Smooth muscle cell (in vitro differentiated cells): Measurements from ENCODE around the gene NHERF1. TPM values are rescaled to one million over a fixed set of nuclear protein-coding genes. Genes with fewer than 3 reads are reported as not detected.

ENCODE experiments used
- DNase-seq: peaks from one replicate; lab custom pipeline; 2025; ENCODE audit not compliant: unreplicated experiment; lab: John Stamatoyannopoulos, UW
- H2AFZ ChIP-seq: fragments of 200-600 bp; sonication (generic); 2 replicates; pipeline ENCODE4 v1.6.0; 2016; ENCODE audit warnings: antibody characterized with exemption, low read depth, mild to moderate bottlenecking
- H3F3A ChIP-seq: fragments of 200-600 bp; sonication (generic); 2 replicates; pipeline ENCODE4 v1.6.0; 2017; ENCODE audit warnings: antibody characterized with exemption, low read depth
- H3K27ac ChIP-seq: fragments of 200-600 bp; sonication (generic); 2 replicates; pipeline ENCODE4 v1.5.1; 2016; ENCODE audit warnings: low read depth, mild to moderate bottlenecking
- H3K27me3 ChIP-seq: fragments of 200-600 bp; sonication (generic); 2 replicates; pipeline ENCODE4 v1.6.1; 2016; ENCODE audit warnings: low read depth, mild to moderate bottlenecking
- H3K36me3 ChIP-seq: fragments of 200-600 bp; sonication (generic); 2 replicates; pipeline ENCODE4 v1.5.1; 2016; ENCODE audit warnings: low read depth
- H3K4me1 ChIP-seq: fragments of 200-600 bp; sonication (generic); 2 replicates; pipeline ENCODE4 v1.5.1; 2016; ENCODE audit warnings: low read depth
- H3K4me2 ChIP-seq: fragments of 200-600 bp; sonication (generic); 2 replicates; pipeline ENCODE4 v1.6.0; 2016; ENCODE audit warnings: mild to moderate bottlenecking
- H3K4me3 ChIP-seq: fragments of 200-600 bp; sonication (generic); 2 replicates; pipeline ENCODE4 v1.5.1; 2016; ENCODE audit warnings: mild to moderate bottlenecking
- H3K79me2 ChIP-seq: fragments of 200-600 bp; sonication (generic); 2 replicates; pipeline ENCODE4 v1.6.0; 2016; ENCODE audit warnings: low read depth, mild to moderate bottlenecking
- H3K9ac ChIP-seq: fragments of 200-600 bp; sonication (generic); 2 replicates; pipeline ENCODE4 v1.6.0; 2016; ENCODE audit warnings: low read depth
- H3K9me3 ChIP-seq: fragments of 200-600 bp; sonication (generic); replicated peaks from 2 replicates; pipeline ENCODE4 v1.5.1; 2016; ENCODE audit warnings: low read depth
- H4K20me1 ChIP-seq: fragments of 200-600 bp; sonication (generic); 2 replicates; pipeline ENCODE4 v1.6.0; 2016; ENCODE audit warnings: low read depth
- WGBS: methylation state at CpG from one replicate; pipeline ENCODE4 v1.1.7; 2016; ENCODE audit warnings: low lambda C conversion rate; 5-methylcytosine and 5-hydroxymethylcytosine counted together
- polyA plus RNA-seq: library from polyadenylated mRNA; unstranded; fragments of >200 nt; fragmentation: Nextera tagmentation; extraction: Ambion mirVana; gene quantifications from 2 replicates; pipeline ENCODE4 v1.2.1, GENCODE V29; 2016
- total RNA-seq: library from RNA; depleted of rRNA; stranded (reverse); fragments of >200 nt; gene quantifications from 2 replicates; pipeline ENCODE4 v1.2.3, GENCODE V29; 2014
- TF ChIP-seq, protein P1 (sequence below): fragments of 200-600 bp; sonication (generic); IDR thresholded peaks from 2 replicates; pipeline ENCODE4 v1.5.1; 2017; ENCODE audit warnings: borderline replicate concordance, mild to moderate bottlenecking, antibody characterized with exemption; ENCODE audit not compliant: insufficient read depth, poor library complexity, severe bottlenecking

NHERF1 gene
- total and polyA plus RNA-seq, 2 experiments from 2014 or later, result 23.2 to 31.9 TPM

DNA sequence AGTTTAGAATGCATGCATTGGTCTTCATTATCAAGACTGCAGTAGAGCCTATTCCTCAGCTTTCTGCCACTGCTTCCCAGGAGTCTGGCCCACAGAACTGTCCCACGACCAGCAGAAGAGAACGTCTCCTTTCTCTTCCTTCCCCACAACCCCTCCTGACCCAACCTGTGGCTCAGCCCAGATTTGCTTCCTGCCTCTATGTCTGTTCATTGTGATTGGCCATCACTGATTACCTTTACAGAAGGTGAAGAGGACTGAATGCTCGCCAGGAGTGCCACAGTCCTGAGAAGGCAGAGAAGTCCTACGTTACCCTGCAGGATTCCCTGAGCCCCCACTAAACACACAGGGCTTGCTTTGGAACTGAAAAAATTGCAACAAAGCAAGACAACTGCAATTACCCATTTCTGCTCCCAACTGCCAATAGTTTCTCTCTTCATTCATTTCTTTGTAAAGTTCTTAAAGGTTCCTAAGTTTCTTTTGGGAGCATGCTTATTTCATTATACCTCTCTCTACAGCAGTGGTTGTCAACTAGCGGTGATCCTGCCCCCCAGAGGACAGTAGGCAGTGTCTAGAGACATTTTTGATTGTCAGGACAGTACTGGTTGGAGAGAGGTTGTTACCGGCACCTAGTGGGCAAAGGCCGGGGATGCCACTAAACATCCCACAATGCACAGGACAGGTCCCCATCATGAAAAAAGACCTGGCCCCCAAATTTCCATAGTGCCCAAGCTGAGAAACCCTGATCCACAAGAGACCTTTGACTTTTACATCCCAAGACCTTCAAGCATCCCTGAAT is 32.2 kb downstream of the NHERF1 start:
- H3K9ac ChIP-seq, result no peak overlapping the region
- TF ChIP-seq, protein P1, sequence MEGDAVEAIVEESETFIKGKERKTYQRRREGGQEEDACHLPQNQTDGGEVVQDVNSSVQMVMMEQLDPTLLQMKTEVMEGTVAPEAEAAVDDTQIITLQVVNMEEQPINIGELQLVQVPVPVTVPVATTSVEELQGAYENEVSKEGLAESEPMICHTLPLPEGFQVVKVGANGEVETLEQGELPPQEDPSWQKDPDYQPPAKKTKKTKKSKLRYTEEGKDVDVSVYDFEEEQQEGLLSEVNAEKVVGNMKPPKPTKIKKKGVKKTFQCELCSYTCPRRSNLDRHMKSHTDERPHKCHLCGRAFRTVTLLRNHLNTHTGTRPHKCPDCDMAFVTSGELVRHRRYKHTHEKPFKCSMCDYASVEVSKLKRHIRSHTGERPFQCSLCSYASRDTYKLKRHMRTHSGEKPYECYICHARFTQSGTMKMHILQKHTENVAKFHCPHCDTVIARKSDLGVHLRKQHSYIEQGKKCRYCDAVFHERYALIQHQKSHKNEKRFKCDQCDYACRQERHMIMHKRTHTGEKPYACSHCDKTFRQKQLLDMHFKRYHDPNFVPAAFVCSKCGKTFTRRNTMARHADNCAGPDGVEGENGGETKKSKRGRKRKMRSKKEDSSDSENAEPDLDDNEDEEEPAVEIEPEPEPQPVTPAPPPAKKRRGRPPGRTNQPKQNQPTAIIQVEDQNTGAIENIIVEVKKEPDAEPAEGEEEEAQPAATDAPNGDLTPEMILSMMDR, result peak; percentile 13
- 88% methylated on average over 7 of the region's 7 CpGs for WGBS
- no peak overlapping the region for H2AFZ ChIP-seq
- H4K20me1 ChIP-seq, result peaks cover 26% of the 10 kb centered on the region
- no peak for DNase-seq
- no peak overlapping the region for H3K27ac ChIP-seq
- H3K36me3 ChIP-seq, result no peaks in the 10 kb centered on the region
- H3K4me1 ChIP-seq, result peaks cover 8% of the 10 kb centered on the region
- H3F3A ChIP-seq, result no peaks in the 10 kb centered on the region
- H3K4me3 ChIP-seq, result no peak overlapping the region
- peaks cover 21% of the 10 kb centered on the region for H3K79me2 ChIP-seq
- no peaks in the 10 kb centered on the region for H3K27me3 ChIP-seq
- H3K9me3 ChIP-seq, result no peaks in the 10 kb centered on the region
- no peak overlapping the region for H3K4me2 ChIP-seq

DNA sequence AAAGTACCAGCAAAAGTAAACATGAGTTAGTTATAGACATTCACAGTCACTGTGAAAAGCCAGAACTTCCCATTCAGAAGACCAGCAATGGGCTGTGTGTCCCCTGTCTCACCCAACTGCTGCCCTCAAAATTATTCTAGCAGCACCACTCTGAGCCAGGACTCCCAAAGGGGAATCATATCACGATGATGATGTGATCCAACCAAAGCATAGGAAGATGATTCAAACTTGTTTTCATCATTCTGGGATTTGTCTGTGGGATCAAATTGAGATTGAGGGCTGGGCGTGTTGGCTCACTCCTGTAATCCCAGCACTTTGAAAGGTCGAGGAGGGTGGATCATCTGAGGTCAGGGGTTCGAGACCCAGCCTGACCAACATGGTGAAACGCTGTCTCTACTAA is 34.1 kb downstream of the NHERF1 start:
- H3K4me2 ChIP-seq, result no peak overlapping the region

DNA sequence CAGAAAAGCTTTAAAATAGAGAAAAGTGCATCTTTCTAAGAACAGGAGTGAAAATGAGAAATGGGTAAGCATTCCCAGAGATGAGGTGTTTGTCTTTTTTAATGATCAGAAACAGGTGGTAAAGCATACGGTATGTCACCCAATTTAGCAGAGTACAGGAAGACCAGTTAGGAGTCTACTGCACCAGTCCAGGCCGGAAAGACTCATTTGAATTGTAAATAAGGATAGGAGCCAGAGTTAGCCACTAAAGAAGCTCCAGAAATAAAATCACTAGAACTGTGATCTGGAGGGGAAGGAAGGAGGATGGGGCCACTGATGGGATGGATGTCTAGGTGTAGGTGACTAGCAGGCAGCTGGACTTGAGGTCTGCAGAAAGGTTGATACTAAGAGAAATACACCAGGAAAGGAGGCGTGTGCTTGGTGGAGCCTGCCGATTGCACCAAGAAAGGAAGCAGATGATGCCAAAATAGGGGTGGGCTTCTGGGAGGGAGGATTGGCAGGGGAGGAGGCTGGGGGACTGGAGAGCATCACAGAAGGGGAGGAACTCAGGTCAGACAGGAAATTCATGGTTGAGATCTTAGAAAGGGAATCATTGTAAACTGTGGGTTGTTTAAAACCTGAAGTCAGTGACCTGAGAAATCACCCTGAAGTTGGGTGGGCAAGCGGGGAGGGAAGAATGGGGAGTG is 35.8 kb downstream of the NHERF1 start:
- no peaks in the 10 kb centered on the region for H3K36me3 ChIP-seq
- no peaks in the 10 kb centered on the region for H3K4me1 ChIP-seq
- no peaks in the 10 kb centered on the region for H3K79me2 ChIP-seq
- no peaks in the 10 kb centered on the region for H3K27me3 ChIP-seq
- no peak overlapping the region for H3K4me2 ChIP-seq
- H3K9ac ChIP-seq, result no peak overlapping the region
- TF ChIP-seq, protein P1, result no peak
- no peak overlapping the region for H3K27ac ChIP-seq
- DNase-seq, result no peak
- peaks cover 41% of the 10 kb centered on the region for H4K20me1 ChIP-seq
- H2AFZ ChIP-seq, result no peak overlapping the region
- WGBS, result 97% methylated on average over 5 of the region's 5 CpGs
- H3K9me3 ChIP-seq, result no peaks in the 10 kb centered on the region
- no peaks in the 10 kb centered on the region for H3F3A ChIP-seq
- no peak overlapping the region for H3K4me3 ChIP-seq

More for the DNA sequence above, 34.1 kb downstream of the NHERF1 start:
- peaks cover 8% of the 10 kb centered on the region for H3K79me2 ChIP-seq
- no peak for DNase-seq
- no peak overlapping the region for H2AFZ ChIP-seq
- no peak overlapping the region for H3K4me3 ChIP-seq
- 91% methylated on average over 5 of the region's 5 CpGs for WGBS
- TF ChIP-seq, protein P1, result no peak
- H3K36me3 ChIP-seq, result no peaks in the 10 kb centered on the region
- H3K27ac ChIP-seq, result no peak overlapping the region
- H3F3A ChIP-seq, result no peaks in the 10 kb centered on the region
- H3K4me1 ChIP-seq, result no peaks in the 10 kb centered on the region
- no peaks in the 10 kb centered on the region for H3K27me3 ChIP-seq
- H3K9ac ChIP-seq, result no peak overlapping the region
- no peaks in the 10 kb centered on the region for H3K9me3 ChIP-seq
- H4K20me1 ChIP-seq, result peaks cover 41% of the 10 kb centered on the region
